Activated CD8-positive, alpha-beta memory T cell treated with anti-CD3 and anti-CD28 coated beads, Interleukin-2, amount 50 U/mL, for 1 hour (primary cell): Measurements from ENCODE around the gene CBR4.
"Not testable (repeated sequence)": the region's sequence is repeated elsewhere in the genome, so short reads cannot be mapped to it uniquely, and the experiment has no call there.

Experiments
- DNase-seq: peaks from one replicate; pipeline ENCODE4 v3.0.0-alpha.2; 2020; ENCODE audit errors: extremely low read depth

Gene CBR4

DNA sequence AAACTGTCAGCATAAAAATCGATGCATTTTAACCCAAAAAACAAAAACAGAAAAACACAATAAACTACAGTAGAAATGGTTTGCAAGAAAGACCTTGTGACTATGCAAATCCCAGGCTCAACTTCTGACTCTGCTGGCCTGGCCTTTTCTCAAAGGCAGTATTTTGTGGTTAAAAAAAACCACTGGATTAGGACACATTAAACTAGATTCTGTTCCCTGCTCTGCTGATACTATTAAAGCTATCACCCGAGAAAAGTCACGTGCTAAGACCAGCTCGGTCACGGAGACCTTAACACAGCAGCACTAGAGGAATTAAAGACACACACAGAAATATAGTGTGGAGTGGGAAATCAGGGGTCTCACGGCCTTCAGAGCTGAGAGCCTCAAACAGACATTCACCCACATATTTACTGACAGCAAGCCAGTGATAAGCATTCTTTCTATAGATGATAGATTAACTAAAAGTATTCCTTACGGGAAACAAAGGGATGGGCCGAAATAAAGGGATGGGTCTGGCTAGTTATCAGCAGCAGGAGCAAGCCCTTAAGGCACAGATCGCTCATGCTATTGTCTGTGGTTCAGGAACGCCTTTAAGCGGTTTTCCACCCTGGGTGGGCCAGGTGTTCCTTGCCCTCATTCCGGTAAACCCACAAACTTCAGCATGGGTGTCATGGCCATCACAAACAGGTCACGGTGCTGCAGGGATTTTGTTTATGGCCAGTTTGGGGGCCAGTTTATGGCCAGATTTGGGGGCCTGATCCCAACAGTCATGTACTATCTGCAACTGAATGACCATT, 16.1 kb downstream of the CBR4 start:
- DNase-seq, result no peak

GRCh38 chr4:168992952-168993482, 17.0 kb downstream of the CBR4 start:
- not testable (repeated sequence) for DNase-seq

DNA sequence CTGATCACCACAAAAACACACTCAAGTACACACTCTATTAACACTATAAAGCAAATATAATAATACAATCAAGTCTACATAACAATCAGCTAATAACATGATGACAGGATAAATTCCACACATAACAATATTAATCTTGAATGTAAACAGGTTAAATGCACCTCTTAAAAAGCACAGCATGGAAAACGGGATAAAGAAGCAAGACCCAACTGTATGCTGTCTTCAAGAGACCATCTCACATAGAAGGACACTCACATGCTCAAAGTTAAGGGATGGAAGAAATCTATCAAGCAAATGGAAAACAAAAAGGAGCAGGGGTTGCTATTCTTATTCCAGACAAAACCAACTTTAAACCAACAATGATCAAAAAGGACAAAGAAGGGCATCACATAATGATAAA, 28.1 kb downstream of the CBR4 start:
- no peak for DNase-seq

DNA sequence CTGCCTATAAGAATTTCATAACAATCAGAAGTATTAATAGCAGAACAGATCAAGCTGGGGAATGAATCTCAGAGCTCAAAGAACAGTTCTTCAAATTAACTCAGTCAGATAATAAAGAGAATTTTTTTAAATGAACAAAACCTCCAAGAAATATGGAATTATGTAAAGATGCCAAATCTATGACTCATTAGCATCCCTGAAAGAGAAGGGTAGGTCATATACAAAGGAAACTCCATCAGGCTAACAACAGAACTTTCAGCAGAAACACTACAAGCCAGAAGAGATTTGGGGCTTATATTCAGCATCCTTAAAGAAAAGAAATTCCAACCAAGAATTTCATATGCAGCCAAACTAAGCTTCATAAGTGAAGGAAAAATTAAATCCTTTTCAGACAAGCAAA, 28.6 kb downstream of the CBR4 start:
- no peak for DNase-seq

- DNase-seq, result no peak
These were observed 30.7 kb downstream of the CBR4 start for GRCh38 chr4:168979338-168979737.

DNA sequence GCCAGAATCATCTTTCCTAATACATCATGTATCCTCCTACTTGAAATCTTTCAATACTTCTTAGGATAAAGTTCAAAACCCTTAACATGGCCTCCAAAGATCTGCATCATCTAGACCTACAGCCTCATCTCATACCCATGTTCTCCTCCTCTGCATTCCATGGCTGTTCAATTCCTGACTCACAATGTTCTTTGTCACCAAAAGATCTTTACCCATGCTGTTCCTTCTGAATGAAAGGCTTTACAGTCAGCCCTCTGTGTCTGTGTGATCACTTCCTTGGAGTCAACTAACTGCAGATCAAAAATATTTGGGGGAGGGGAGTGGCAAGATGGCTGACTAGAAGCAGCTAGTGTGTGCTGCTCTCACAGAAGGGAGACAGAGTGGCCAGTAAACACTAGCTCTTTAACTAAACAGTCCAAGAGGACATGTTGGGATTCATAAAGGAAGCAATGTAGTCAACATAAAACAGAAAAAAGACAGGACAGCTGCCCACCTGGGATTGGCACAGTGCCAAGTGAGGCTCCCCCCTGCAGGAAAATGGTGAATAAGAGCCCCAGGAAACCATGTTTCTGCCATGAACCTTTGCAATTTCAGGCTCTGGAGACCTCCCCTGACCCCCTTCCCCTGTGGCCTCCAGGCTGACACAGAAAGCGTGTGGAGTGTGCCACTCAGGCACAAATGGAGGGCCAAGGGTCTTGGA, 31.9 kb downstream of the CBR4 start:
- no peak for DNase-seq

GRCh38 chr4:168972596-168972995, 37.5 kb downstream of the CBR4 start:
- DNase-seq, result no peak

DNA sequence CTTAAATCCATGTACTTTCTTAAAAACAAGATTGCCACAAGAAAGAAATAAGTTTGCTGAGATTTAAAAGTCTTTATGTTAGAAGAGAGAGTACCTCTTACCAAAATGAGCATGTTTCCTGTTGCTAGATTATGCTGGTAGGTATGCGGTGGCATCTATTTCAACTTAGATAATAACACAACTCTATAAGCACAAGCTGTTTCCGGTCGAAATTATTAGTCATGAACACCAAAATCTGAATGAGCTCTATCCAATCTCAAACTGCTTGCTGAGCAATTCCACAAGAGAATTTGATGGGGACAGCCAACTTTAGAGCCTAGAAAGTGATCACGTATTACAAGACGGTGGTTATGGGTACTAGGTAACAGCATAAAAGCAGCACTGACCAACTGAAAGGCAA, 49.3 kb downstream of the CBR4 start:
- DNase-seq, result no peak

DNA sequence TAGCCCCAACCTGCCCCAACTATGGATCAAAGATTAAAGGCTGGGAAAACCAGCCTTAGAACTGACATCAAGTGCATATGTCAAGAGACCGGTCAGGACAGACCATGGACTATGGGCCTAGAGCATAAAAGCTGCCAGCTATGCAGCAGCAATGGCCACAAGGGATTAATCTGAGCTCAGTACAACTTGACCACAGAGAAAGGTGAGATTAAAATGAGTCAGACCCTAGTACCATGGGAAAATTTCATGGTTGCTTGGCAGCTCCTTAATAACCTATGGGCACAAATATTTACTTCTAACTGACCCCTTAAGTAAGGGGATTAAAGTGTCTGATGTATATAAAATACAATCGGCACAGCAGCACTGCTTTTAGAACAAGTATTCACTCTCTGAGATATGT, 54.4 kb downstream of the CBR4 start:
- no peak for DNase-seq

GRCh38 chr4:168952821-168953246, 57.2 kb downstream of the CBR4 start:
- not testable (repeated sequence) for DNase-seq

- DNase-seq, result no peak
These were observed 64.8 kb downstream of the CBR4 start for GRCh38 chr4:168945291-168945690.

- no peak for DNase-seq
These were observed 67.1 kb downstream of the CBR4 start for GRCh38 chr4:168942985-168943384.
